ENCODE results near the gene LPAR1.

DNA sequence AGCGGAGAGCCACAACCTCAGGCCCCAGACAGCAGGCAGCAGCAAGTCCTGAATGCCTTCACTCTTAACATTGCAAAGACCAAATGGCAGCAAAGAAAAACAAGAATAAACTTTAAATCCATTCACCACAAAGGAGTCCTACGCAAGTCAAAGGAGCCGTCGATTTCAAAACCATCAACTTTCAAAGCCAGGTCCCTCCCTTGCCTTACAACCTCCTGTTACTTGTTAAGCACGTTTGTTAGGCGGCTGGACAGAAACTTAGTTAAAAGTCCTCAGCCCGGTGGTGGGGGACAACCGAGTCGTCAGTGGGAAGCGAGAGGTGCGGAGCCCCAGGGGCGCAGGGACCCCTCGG lies 938 bp downstream of the LPAR1 start:
- no peak for TF ChIP-seq TAF1 (IDR thresholded peaks at IDR 0.05; ENCODE audit: low read depth, low read length)
- TF ChIP-seq POLR2A (IDR thresholded peaks at IDR 0.05; ENCODE audit: low read depth, low read length) = no peak
- TF ChIP-seq POLR2AphosphoS5 (IDR thresholded peaks at IDR 0.05; ENCODE audit: low read depth, low read length) = no peak
- TF ChIP-seq POU2F2 (IDR thresholded peaks at IDR 0.05; ENCODE audit: low read depth, low read length) = no peak

Measured in GM12891 (cell line).